Fibroblast of skin of right biceps (primary cell): ENCODE results near the gene ZNF573.

Experiments
- DNase-seq: peaks from one replicate; pipeline ENCODE4 v3.0.0-alpha.2; 2013

Gene ZNF573

GRCh38 chr19:37692956-37693620 lies 86.3 kb downstream of the ZNF573 start:
- DNase-seq = no peak

GRCh38 chr19:37691881-37692504 lies 87.4 kb downstream of the ZNF573 start:
- peak; percentile 82 for DNase-seq
